ENCODE measurements around the gene MAGI3.

The MAGI3 gene

DNA sequence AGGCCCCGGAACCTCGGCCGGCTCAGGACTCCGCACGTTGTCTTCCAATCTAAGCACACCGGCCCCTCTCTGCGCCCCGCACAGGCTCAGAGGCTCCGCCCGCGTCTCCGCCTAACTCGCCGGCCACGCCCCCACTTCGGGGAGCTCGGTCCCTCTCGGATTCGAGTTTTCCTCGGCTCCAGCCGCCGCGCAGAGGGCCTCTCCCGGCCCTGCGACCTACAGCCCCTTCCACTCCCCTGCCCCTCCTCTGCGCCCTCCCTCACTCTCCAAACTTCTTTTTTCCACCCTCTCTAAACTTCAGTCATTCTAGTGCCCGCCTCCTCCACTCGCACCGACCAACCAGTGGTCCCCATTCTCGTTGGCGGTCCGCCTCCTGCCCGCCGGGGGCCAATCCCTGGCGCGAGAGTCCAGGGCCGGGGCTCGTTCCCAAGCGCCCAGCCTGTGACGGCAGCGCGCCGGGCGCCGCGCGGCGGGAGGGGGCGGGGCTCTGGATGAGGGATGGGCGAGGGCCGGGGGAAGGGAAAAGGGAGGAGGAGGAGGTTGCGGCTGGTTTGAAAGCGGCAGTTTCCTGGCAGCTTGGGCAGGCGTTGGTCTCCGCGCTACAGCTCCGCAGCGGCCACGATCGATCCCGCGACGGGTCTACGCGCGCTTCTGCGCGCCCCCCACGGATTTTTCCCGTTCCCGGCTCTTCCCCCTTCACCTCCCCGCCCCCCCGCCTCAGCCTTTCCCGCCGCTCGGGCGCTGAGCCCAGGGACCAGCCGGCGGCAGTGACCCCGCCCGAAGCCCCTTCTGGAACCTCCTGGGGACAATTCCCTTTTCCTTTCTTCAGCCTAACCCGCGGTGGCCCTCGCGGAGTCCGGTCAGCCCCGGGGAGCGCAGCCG lies at the start of gene MAGI3:
Gene MAGI3 (plus strand): TSS at position 563 of the 882 bp plus-strand sequence. CDS start 519 bp downstream, outside the sequence.
- TF ChIP-seq, protein P1, sequence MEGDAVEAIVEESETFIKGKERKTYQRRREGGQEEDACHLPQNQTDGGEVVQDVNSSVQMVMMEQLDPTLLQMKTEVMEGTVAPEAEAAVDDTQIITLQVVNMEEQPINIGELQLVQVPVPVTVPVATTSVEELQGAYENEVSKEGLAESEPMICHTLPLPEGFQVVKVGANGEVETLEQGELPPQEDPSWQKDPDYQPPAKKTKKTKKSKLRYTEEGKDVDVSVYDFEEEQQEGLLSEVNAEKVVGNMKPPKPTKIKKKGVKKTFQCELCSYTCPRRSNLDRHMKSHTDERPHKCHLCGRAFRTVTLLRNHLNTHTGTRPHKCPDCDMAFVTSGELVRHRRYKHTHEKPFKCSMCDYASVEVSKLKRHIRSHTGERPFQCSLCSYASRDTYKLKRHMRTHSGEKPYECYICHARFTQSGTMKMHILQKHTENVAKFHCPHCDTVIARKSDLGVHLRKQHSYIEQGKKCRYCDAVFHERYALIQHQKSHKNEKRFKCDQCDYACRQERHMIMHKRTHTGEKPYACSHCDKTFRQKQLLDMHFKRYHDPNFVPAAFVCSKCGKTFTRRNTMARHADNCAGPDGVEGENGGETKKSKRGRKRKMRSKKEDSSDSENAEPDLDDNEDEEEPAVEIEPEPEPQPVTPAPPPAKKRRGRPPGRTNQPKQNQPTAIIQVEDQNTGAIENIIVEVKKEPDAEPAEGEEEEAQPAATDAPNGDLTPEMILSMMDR (IDR thresholded peaks at IDR 0.05; ENCODE audit: insufficient read depth, low read length, poor library complexity, severe bottlenecking) = no peak
- Histone ChIP-seq H3K27me3 (replicated peaks; ENCODE audit: control insufficient read depth, insufficient read depth, low read length) (no peaks in the 10 kb centered on the region), H3K36me3 (ENCODE audit: control insufficient read depth, insufficient read depth, low read length) (no peaks in the 10 kb centered on the region), H3K4me3 (replicated peaks; ENCODE audit: low read depth, low read length) (peak within 1 kb of the TSS; percentile 73)
- DNase-seq (ENCODE audit: extremely low read depth, insufficient read length) = peak; percentile 91

DNA sequence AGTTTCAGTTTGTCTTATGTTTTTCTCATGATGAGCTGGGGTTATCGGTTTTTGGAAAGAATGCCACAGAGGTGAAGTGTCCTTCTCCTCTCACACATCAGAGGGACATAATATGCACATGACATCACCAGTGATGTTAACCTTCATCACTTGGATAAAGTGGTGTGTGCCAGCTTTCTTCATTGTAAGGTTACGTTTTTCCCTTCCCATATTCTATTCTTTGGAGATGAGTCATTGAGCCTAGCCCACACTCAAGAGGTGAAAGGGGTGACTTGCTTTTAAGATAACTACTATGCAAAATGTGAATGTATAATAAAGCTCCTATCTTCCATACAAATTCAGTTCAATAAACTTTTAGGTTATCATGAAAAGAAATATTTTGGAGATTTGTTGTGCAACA lies 36.7 kb upstream of the MAGI3 start:
- TF ChIP-seq, protein P1 (IDR thresholded peaks at IDR 0.05; ENCODE audit: insufficient read depth, low read length, poor library complexity, severe bottlenecking) = no peak
- no peak overlapping the region for H3K4me3 ChIP-seq (replicated peaks; ENCODE audit: low read depth, low read length)
- H3K27me3 ChIP-seq (replicated peaks; ENCODE audit: control insufficient read depth, insufficient read depth, low read length) = no peaks in the 10 kb centered on the region
- no peaks in the 10 kb centered on the region for H3K36me3 ChIP-seq (ENCODE audit: control insufficient read depth, insufficient read depth, low read length)
- no peak for DNase-seq (ENCODE audit: extremely low read depth, insufficient read length)

DNA sequence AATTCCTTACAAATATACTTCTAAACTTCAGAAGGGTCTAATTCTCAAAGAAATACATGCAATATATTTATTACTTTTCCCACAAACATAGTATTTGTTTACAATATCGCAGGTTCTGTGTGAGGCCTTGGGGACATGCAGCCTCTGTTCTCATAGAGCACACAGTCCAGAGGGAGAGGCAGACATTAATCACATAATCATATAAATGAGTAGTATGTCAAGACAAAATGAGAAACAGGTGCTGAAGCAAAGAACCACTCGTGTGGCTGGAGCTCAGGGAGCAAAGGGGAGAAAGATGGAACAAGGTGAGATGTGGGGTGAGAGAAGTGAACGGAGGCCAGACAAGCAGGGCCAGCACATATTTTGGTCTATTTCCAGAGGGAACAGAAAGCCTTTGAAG lies 26.4 kb upstream of the MAGI3 start:
- Histone ChIP-seq H3K27me3 (replicated peaks; ENCODE audit: control insufficient read depth, insufficient read depth, low read length) (no peaks in the 10 kb centered on the region), H3K4me3 (replicated peaks; ENCODE audit: low read depth, low read length) (no peak overlapping the region), H3K36me3 (ENCODE audit: control insufficient read depth, insufficient read depth, low read length) (no peaks in the 10 kb centered on the region)
- no peak for DNase-seq (ENCODE audit: extremely low read depth, insufficient read length)
- TF ChIP-seq, protein P1 (IDR thresholded peaks at IDR 0.05; ENCODE audit: insufficient read depth, low read length, poor library complexity, severe bottlenecking) = no peak

DNA sequence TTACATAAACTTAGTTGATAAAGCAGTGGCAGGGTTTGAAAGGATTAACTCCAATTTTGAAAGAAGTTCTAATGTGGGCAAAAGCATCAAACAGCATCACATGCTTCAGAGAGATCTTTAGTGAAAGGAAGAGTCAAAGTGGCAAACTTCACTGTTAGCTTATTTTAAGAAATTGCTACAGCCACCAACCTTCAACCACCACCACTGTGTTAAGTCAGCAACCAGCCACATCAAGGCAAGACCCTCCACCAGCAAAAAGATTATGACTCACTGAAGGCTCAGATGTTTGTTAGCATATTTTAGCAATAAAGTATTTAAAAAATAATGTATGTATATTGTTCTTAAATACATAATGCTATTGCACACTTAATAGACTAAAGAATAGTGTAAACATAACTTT lies 21.3 kb upstream of the MAGI3 start:
- no peak overlapping the region for H3K4me3 ChIP-seq (replicated peaks; ENCODE audit: low read depth, low read length)
- H3K27me3 ChIP-seq (replicated peaks; ENCODE audit: control insufficient read depth, insufficient read depth, low read length) = no peaks in the 10 kb centered on the region
- TF ChIP-seq, protein P1 (IDR thresholded peaks at IDR 0.05; ENCODE audit: insufficient read depth, low read length, poor library complexity, severe bottlenecking) = no peak
- no peak for DNase-seq (ENCODE audit: extremely low read depth, insufficient read length)
- H3K36me3 ChIP-seq (ENCODE audit: control insufficient read depth, insufficient read depth, low read length) = no peaks in the 10 kb centered on the region

DNA sequence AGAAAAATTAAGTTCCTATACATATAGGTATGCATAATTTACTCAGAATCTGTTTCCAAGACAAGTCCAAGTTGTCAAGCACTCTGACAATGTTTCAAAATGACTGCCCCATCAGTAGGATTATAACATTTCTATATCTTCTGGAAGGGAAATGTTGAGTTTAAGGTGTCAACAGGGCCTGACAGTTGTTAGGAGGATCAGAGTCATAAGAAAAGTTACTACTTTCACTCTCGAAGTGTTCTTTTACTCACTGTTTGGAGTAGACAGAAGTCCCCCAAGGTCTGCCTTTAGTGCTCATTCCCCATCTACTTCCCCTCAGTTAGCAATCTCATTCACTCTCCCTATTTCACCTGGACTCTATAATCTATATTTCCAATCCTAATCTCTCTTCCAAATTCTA lies 20.6 kb upstream of the MAGI3 start:
- TF ChIP-seq, protein P1 (IDR thresholded peaks at IDR 0.05; ENCODE audit: insufficient read depth, low read length, poor library complexity, severe bottlenecking) = no peak
- DNase-seq (ENCODE audit: extremely low read depth, insufficient read length) = no peak
- no peak overlapping the region for H3K4me3 ChIP-seq (replicated peaks; ENCODE audit: low read depth, low read length)
- no peaks in the 10 kb centered on the region for H3K36me3 ChIP-seq (ENCODE audit: control insufficient read depth, insufficient read depth, low read length)
- no peaks in the 10 kb centered on the region for H3K27me3 ChIP-seq (replicated peaks; ENCODE audit: control insufficient read depth, insufficient read depth, low read length)
